Astrocyte (in vitro differentiated cells and primary cell): ENCODE results near the gene ACYP2.

Experiments
- CTCF ChIP-seq: IDR thresholded peaks from 2 replicates; pipeline ENCODE4 v1.5.1; 2011; ENCODE audit warnings: low read depth, mild to moderate bottlenecking, inconsistent platforms, low read length, moderate library complexity; ENCODE audit not compliant: insufficient read depth
- EZH2 ChIP-seq: IDR thresholded peaks from 2 replicates; pipeline ENCODE4 v1.6.1; 2012; ENCODE audit warnings: mild to moderate bottlenecking, low read length, inconsistent platforms; ENCODE audit not compliant: insufficient read depth

GRCh38 chr2:54274781-54275242, 159.4 kb downstream of the ACYP2 start:
- TF ChIP-seq CTCF: no peak
- no peak for TF ChIP-seq EZH2
